ENCODE data around the gene SNIP1. TPM values are rescaled to one million over a fixed set of nuclear protein-coding genes. Genes with fewer than 3 reads are reported as not detected.

The SNIP1 gene
- total and polyA plus RNA-seq, 2 of the 8 experiments (the other 6 are each of a cell fraction or from before 2014, with no cell fraction given): 3.7 to 15.7 TPM

GRCh38 chr1:37558411-37558810, 4.3 kb upstream of the SNIP1 start:
- Histone ChIP-seq H3K14ac (ENCODE audit: insufficient read length) (no peak overlapping the region), H4K8ac (ENCODE audit: extremely low read depth, insufficient read depth, low read length) (no peak overlapping the region), H3K4me1 (replicated peaks in 1 of 4; ENCODE audit: control insufficient read depth in 3 of 4, insufficient read depth in 4 of 4, low read length in 3 of 4) (peaks cover 0 to 8% (median 4%) of the 10 kb centered on the region in 4 experiments; a peak in 6 of 7 replicates), H2BK120ac (replicated peaks; ENCODE audit: low read depth, low read length) (no peak overlapping the region), H2BK15ac (ENCODE audit: low read length) (no peak overlapping the region), H2AFZ (ENCODE audit: low read length) (no peak overlapping the region), H3K79me1 (ENCODE audit: low read depth, low read length) (no peaks in the 10 kb centered on the region; the same call in 1 of the 2 replicates), H3K18ac (ENCODE audit: extremely low read depth, low read length) (no peak overlapping the region), H2BK20ac (ENCODE audit: low read length) (no peak overlapping the region), H4K91ac (replicated peaks; ENCODE audit: insufficient read length, low read length) (no peak overlapping the region), H3K4ac (replicated peaks; ENCODE audit: insufficient read length, low read depth, low read length) (no peak overlapping the region), H2BK12ac (ENCODE audit: low read depth, low read length) (no peak overlapping the region), H3K36me3 (ENCODE audit: control insufficient read depth in 2 of 4, insufficient read depth in 4 of 4, low read length in 3 of 4) (0 out of 8 replicates have a peak, but pooled peaks cover 0 to 6% (median 0%) of the 10 kb centered on the region in 4 experiments), H2BK5ac (ENCODE audit: low read depth, low read length) (no peak overlapping the region), H3K27me3 (replicated peaks in 1 of 4; ENCODE audit: control insufficient read depth in 3 of 4, extremely low read depth in 1 of 4, insufficient read depth in 3 of 4, low read length in 3 of 4) (no peaks in the 10 kb centered on the region), H3K23ac (ENCODE audit: insufficient read length) (no peak overlapping the region), H3K9me3 (ENCODE audit: insufficient read depth in 2 of 2, low read depth in 1 of 2, low read length in 1 of 2) (0 out of 4 replicates have a peak, but pooled peaks cover 0 to 2% of the 10 kb centered on the region in 2 experiments), H4K5ac (ENCODE audit: insufficient read length, low read depth, low read length) (no peak overlapping the region), H2AK5ac (ENCODE audit: low read depth, low read length) (no peak overlapping the region), H3K4me2 (ENCODE audit: insufficient read depth in 1 of 2, low read depth in 2 of 2, low read length in 2 of 2) (no peak overlapping the region), H3K27ac (ENCODE audit: low read depth, low read length) (no peak overlapping the region), H3K79me2 (ENCODE audit: control insufficient read depth in 1 of 2, insufficient read depth in 2 of 2, low read length in 2 of 2) (peaks cover 0 to 5% of the 10 kb centered on the region in 2 experiments; a peak in 2 of 4 replicates), H3K9ac (replicated peaks in 1 of 4; ENCODE audit: extremely low read depth in 1 of 4, low read depth in 3 of 4, low read length in 3 of 4) (no peak overlapping the region), H3K4me3 (ENCODE audit: extremely low read depth in 1 of 4, insufficient read depth in 2 of 4, low read depth in 3 of 4, low read length in 4 of 4) (no peak overlapping the region), H3K23me2 (ENCODE audit: low read depth, low read length) (peaks cover 3% of the 10 kb centered on the region; the same call in 1 of the 2 replicates), H4K20me1 (replicated peaks in 1 of 2; ENCODE audit: control insufficient read depth in 1 of 2, insufficient read depth in 2 of 2, low read length in 2 of 2) (peaks cover 0 to 3% of the 10 kb centered on the region in 2 experiments), H3K56ac (replicated peaks; ENCODE audit: insufficient read length, low read depth, low read length) (no peak overlapping the region)
- WGBS, 2 experiments (ENCODE audit: extremely low coverage in 1 of 2, insufficient coverage in 1 of 2, insufficient read length in 1 of 2, insufficient replicate concordance in 2 of 2, low coverage in 1 of 2, low lambda C conversion rate in 2 of 2, missing lambda C conversion rate in 1 of 2): 90% methylated on average over 1 of the region's 1 CpG; no CpG with 5 or more reads in 1 of the 2 experiments
- DNase-seq (ENCODE audit: low read depth in 1 of 2, low spot score in 2 of 2) (no peak), FAIRE-seq (no peak)
- ChIA-PET CTCF (ENCODE audit: partially characterized antibody) (no interaction called here), POLR2A (ENCODE audit: partially characterized antibody) (interaction anchor here (0.7 kb wide), 1 partner anchor 69 kb away, joined by 3 read pairs; no protein-coding TSS in a partner anchor)
